Measurements from ENCODE around the gene G6PC3. TPM values are rescaled to one million over a fixed set of nuclear protein-coding genes. Genes with fewer than 3 reads are reported as not detected.

Gene G6PC3
- total and polyA plus RNA-seq, 2 of the 4 experiments (the other 2 are of a cell fraction) = 20.4 to 107 TPM

GRCh38 chr17:44063704-44064639 lies 6.6 kb upstream of the G6PC3 start:
- no peak overlapping the region for H3K14ac ChIP-seq (replicated peaks; ENCODE audit: low read depth, low read length)
- no TSS peak for BruUV-seq (replicated peaks)
- in situ Hi-C loops (cut with MboI; ENCODE audit: low sequenced_read_pairs) (no loop called here), dilution Hi-C loops (cut with HindIII; ENCODE audit: low sequenced_read_pairs, unreplicated experiment) (no loop called here), intact Hi-C loops (cut with micrococcal nuclease) (no loop called here)
- CTCF ChIA-PET = no interaction called here
- POLR2A ChIA-PET (ENCODE audit: unreplicated experiment) = no interaction called here
- no peak for TF ChIP-seq MAFK (IDR thresholded peaks at IDR 0.05; ENCODE audit: low read depth, low read length)
- TF ChIP-seq MXI1 (IDR thresholded peaks at IDR 0.05; ENCODE audit: borderline replicate concordance, low read depth, low read length) = no peak
- no peak for TF ChIP-seq FOS (IDR thresholded peaks at IDR 0.05; ENCODE audit: low read depth, low read length)
- TF ChIP-seq ELK1 (IDR thresholded peaks at IDR 0.05; ENCODE audit: borderline replicate concordance, low read depth, low read length) = no peak
- TF ChIP-seq RAD21 (IDR thresholded peaks at IDR 0.05; ENCODE audit: low read length) = no peak
- H2BK20ac ChIP-seq (ENCODE audit: low read depth, low read length) = no peak overlapping the region
- no peak overlapping the region for H3K18ac ChIP-seq (ENCODE audit: low read depth, low read length)
- no peak overlapping the region for H3K4ac ChIP-seq (ENCODE audit: low read depth, low read length)
- no peak overlapping the region for H2AK5ac ChIP-seq (ENCODE audit: low read depth, low read length)
- no peak overlapping the region for H2BK120ac ChIP-seq (ENCODE audit: low read depth, low read length)
- H4K20me1 ChIP-seq (ENCODE audit: insufficient read depth, low read length) = peaks cover 56% of the 10 kb centered on the region
- no peak overlapping the region for H2BK15ac ChIP-seq (ENCODE audit: low read depth, low read length)
- H3K4me3 ChIP-seq (ENCODE audit: insufficient read depth, low read depth, low read length) = no peak overlapping the region
- H4K91ac ChIP-seq (ENCODE audit: insufficient read depth, low read depth, low read length) = no peak overlapping the region
- H4K5ac ChIP-seq (ENCODE audit: low read depth, low read length) = no peak overlapping the region
- no peak overlapping the region for H3K23ac ChIP-seq (ENCODE audit: low read depth, low read length)
- peaks cover 14% of the 10 kb centered on the region for H3K36me3 ChIP-seq (ENCODE audit: control insufficient read depth, insufficient read depth, low read length)
- no peak overlapping the region for H2AFZ ChIP-seq (replicated peaks; ENCODE audit: low read length, poor library complexity)
- no peak overlapping the region for H3K4me2 ChIP-seq (ENCODE audit: low read depth, low read length)
- peaks cover 2% of the 10 kb centered on the region; the same call in 1 of the 2 replicates for H3K4me1 ChIP-seq (ENCODE audit: control insufficient read depth, insufficient read depth, low read length)
- ATAC-seq (ENCODE audit: low read depth) = no peak
- no peaks in the 10 kb centered on the region for H3K9me1 ChIP-seq (ENCODE audit: insufficient read depth, low read length)
- no peaks in the 10 kb centered on the region for H3K9me3 ChIP-seq (ENCODE audit: control insufficient read depth, insufficient read depth, low read length)
- H2BK5ac ChIP-seq (ENCODE audit: low read depth, low read length, poor library complexity, severe bottlenecking) = no peak overlapping the region
- H3K79me1 ChIP-seq (ENCODE audit: low read depth in 1 of 2, low read length in 2 of 2) = peaks cover 22 to 47% of the 10 kb centered on the region in 2 experiments
- no peaks in the 10 kb centered on the region for H3K27me3 ChIP-seq (ENCODE audit: control insufficient read depth, insufficient read depth, low read length)
- no peak for DNase-seq
- no peak overlapping the region for H2AK9ac ChIP-seq (replicated peaks; ENCODE audit: low read depth, low read length, poor library complexity)
- H3K9ac ChIP-seq (ENCODE audit: low read depth, low read length) = no peak overlapping the region
- no peak overlapping the region for H3K27ac ChIP-seq (ENCODE audit: insufficient read depth, low read length)
- no peak overlapping the region for H3K56ac ChIP-seq (ENCODE audit: extremely low read depth, insufficient read depth, low read length)
- H4K8ac ChIP-seq (ENCODE audit: low read depth in 2 of 2, low read length in 2 of 2) = no peak overlapping the region
- 90% methylated on average over 2 of the region's 10 CpGs; no CpG with 5 or more reads in 1 of the 2 experiments for WGBS, 2 experiments (ENCODE audit: extremely low coverage in 2 of 2, insufficient read length in 1 of 2)

Data from IMR-90 (cell line).